Regular cardiac myocyte (primary cell): ENCODE measurements around the gene SLX4IP. TPM values are rescaled to one million over a fixed set of nuclear protein-coding genes. Genes with fewer than 3 reads are reported as not detected.

ENCODE experiments used
- total RNA-seq: library from RNA; depleted of rRNA; stranded (reverse); fragments of >200 nt; gene quantifications from 2 replicates; pipeline ENCODE4 v1.2.3, GENCODE V29; 2014

SLX4IP gene
- 3.9 and 4.4 TPM in 2 replicates for total RNA-seq

DNA sequence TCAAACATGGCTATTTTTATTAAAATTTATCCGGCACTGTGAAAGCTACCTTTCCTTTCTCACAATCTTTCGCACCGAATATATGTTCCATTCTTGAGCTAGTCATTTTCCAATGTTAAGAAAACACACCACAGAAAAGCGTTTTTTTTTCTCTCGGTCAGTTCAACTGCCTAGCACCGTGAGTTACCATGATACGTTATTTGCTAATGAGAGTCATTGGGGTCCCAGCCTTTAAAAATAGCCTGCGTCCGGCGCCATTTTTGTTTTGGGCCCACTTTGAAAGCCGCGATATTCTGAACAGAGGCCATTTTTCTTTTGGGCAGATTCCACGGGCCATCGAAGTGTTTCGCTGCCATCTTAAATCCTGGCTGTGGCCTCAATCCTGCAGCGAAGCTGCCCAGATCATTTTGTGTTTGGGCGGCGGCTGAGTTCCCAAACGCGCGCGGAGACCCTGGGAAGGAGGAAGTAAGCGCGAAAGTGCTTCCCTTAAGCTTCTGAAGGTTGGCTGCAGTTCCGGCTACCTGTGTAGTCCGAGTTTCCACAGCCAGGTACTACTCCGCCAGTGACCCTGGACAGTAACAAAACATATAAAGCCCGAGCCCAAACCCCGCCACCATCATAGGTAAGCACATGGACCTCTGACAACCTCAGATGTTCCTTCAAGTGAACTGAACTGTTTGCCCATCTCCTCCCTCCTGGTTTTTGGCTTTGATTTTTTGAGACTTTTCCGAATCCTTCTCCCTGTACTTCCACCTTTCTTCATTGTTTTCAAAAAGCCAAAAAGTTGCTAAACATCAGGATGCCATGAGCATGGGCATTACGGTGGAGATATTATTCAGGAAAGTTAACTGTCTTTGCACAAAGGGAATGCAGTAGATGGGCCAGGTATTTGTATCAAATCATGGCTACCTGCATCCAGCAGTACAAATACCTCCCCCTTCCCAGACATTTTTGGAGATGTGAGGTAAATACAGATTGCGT is at the start of gene SLX4IP:
Gene SLX4IP, plus strand, starts transcription at position 474 of the 981 bp plus-strand sequence. CDS start 22,900 bp downstream, outside the sequence.

DNA sequence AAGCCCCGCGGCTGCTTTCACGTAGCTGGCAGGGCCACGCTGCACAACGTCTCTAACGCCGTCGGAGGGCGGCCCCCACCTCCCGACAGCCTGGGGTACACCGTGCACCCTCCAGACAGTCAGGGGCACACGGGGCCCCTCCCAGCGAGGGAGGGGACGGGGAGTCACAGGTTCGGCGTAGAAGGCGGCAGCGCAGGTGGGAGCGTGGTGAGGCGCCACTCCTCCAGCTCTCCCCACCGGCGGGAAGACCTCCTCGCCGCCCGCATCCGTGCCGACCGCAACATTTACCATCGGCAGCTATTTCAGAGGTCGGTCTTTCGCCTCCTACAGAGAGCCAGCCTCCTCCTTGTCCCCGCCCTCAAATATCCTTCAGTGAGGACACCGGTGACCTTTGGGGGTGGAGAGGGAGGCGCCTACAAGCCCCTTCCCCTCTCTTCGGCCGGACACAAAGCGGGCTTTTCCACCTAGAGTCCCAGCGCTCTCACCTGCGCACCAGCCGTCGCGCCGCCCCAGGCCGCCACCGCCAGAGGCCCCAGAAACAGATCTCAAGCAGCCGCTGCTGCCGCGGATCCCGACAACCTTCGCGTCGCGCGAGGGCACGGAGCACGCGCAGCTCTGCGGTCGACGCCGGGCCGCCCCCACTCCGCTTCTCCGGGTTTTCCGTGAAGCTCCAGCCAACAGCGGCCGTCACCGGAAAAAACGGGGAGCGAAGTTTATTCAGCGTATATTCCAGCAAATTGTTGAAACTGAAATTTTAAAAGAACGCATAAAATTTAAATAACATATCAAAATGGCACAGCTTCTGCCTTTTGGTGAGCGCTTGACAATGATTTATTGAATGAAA is 1.3 kb upstream of the SLX4IP start, which contains the start of gene MKKS:
Gene MKKS, minus strand, starts transcription at position 600 of the 844 bp plus-strand sequence. CDS start 20,708 bp downstream, outside the sequence.

DNA sequence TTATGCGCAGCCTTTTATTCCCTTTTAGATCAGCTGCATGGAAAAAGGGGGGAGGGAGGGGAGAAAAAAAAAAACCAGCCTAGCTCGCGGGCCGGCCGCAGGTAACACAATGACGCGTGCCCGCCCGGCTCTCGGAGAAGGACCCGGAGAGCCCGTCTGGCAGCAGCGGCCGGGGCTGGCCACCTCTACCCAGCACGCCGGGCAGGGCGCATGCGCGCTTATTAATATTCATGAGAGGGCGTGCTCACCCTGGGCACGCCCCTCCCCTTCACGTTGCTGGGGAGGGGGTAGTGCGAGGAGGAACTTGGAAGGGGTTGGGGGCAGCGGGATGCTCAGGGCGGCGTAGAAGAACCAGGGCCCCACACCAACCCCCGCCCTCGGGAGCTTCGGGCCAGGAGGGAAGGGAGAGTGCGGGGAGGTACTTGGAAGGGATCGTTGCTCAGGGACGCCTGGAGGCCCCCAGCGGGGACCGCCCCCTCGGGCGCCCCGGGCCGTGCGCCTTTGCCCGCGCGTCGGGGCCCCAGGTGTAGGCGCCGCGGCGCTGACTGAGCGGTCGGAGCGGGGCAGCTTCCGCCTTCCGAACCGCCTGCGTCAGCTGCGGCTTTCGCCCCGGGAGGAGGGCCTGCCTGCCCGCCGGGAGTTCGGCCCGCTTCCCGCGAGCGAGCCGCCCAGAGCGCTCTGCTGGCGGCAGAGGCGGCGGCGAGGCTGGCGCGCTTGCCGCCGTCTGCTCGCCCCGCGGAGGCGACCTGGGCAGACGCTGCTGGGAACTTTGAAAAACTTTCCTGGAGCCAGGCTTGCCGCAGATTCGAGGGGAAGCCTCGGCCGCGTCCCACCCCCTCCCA is 239.0 kb downstream of the SLX4IP start, which contains the start of gene JAG1:
Gene JAG1, minus strand, starts transcription at position 158 of the 842 bp plus-strand sequence. CDS start 469 bp downstream, outside the sequence.

Other genes with a start within 250 kb of the SLX4IP start
- gene SNAP25, start 216.5 kb upstream of the SLX4IP start, total RNA-seq: 0.77 and 2.8 TPM in 2 replicates
- 5.6 and 5.9 TPM in 2 replicates for gene MKKS, start 1.1 kb upstream of the SLX4IP start, total RNA-seq
- gene JAG1, start 238.7 kb downstream of the SLX4IP start, total RNA-seq: 101 and 117 TPM in 2 replicates